B cell (primary cell): ENCODE results near the gene FMNL3.

ENCODE experiments used
- EZH2 ChIP-seq: IDR thresholded peaks from 2 replicates; pipeline ENCODE4 v1.6.1; 2012; ENCODE audit warnings: borderline replicate concordance, low read depth, mild to moderate bottlenecking, moderate library complexity, low read length; ENCODE audit not compliant: insufficient read depth, poor library complexity, severe bottlenecking
- TF ChIP-seq, protein P1 (sequence below): fragments of 200-600 bp; IDR thresholded peaks from one replicate; pipeline ENCODE4 v1.8.0; 2022; ENCODE audit warnings: antibody characterized with exemption, mild to moderate bottlenecking

DNA sequence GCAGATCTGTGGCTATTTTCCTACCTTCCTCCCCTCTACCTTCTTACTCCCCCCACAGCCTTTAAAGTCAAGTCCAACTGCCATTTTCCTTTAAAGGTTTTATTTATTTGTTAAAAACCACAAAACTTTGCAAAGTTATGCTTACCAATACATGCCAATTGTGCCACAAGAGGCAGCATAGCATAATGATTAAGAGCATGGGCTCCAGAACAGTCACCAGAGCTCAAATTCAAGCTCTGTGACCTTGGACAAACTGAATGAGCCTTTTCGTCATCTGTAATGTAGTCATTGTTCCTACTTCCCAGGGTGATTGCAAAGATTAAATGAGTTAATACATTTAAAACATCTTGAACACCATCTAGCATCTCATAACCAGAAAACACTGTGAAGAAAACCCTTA is 13.0 kb upstream of the FMNL3 start:
- TF ChIP-seq, protein P1, sequence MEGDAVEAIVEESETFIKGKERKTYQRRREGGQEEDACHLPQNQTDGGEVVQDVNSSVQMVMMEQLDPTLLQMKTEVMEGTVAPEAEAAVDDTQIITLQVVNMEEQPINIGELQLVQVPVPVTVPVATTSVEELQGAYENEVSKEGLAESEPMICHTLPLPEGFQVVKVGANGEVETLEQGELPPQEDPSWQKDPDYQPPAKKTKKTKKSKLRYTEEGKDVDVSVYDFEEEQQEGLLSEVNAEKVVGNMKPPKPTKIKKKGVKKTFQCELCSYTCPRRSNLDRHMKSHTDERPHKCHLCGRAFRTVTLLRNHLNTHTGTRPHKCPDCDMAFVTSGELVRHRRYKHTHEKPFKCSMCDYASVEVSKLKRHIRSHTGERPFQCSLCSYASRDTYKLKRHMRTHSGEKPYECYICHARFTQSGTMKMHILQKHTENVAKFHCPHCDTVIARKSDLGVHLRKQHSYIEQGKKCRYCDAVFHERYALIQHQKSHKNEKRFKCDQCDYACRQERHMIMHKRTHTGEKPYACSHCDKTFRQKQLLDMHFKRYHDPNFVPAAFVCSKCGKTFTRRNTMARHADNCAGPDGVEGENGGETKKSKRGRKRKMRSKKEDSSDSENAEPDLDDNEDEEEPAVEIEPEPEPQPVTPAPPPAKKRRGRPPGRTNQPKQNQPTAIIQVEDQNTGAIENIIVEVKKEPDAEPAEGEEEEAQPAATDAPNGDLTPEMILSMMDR, result no peak
- no peak for TF ChIP-seq EZH2
